Thyroid gland (tissue), 4 donors: ENCODE data around the gene SH3BP4.

Source experiments
- CTCF ChIP-seq, 6 experiments: fragments of 200-600 bp in 3 of 6; fragments of 450-650 bp in 3 of 6; sonication (generic) in 3 of 6; IDR thresholded peaks; one replicate each; pipeline ENCODE4 v1.5.1; 2016 to 2019; ENCODE audit warnings: antibody characterized with exemption in 6 of 6, mild to moderate bottlenecking in 2 of 6, inconsistent platforms in 1 of 6, moderate library complexity in 1 of 6
- POLR2A ChIP-seq, 2 donors: fragments of 450-650 bp; IDR thresholded peaks; one replicate each; pipeline ENCODE4 v1.6.1; 2017; ENCODE audit warnings: antibody characterized with exemption in 2 of 2, mild to moderate bottlenecking in 2 of 2, moderate library complexity in 1 of 2

DNA sequence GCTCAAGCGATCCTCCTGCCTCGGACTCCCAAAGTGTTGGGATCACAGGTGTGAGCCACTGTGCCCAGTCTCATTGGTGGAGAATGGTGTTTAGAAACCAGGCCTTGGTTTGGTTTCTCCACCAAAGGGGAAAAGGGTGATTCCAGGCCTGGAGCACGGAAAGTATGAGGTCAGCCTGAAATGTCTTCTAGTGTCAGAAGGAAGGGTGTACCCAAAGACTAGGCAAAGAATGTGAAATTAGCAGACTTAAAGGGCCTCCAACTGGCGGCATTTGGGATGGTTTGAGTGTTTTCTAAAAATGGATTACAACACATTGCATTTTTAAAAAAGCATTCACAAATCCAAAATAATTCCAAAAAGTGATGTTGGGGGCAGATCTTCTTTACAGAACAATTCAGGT is 139.6 kb downstream of the SH3BP4 start:
- TF ChIP-seq CTCF (IDR thresholded peaks at IDR 0.05): no peak
- TF ChIP-seq POLR2A (IDR thresholded peaks at IDR 0.05): no peak
